ENCODE measurements around the gene SERPINB6. TPM values are rescaled to one million over a fixed set of nuclear protein-coding genes. Genes with fewer than 3 reads are reported as not detected.

SERPINB6 gene
- total and polyA plus RNA-seq, 9 of the 15 experiments (the other 6 are each of a cell fraction or from before 2014, with no cell fraction given) = 86.6 to 211 (median 143) TPM

DNA sequence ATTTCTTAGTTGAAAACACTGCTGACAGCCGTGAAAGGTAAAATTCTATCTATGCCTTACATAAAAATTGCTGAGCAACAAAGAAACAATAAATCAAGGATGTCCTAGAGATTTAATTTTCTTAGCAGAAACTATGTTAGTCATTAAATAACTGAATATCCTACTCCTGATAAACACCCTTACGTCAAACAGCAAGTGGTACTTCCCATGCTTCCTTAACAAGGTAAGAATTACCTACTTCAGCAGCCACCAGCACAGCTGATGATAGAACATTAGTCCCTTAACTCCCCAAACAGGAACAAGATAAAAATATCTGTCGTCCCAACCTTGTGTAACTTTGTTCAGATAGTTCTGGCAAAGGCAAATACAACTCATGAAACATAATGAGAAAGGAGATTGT is 8.7 kb downstream of the SERPINB6 start (continued):
- TF ChIP-seq, protein P1, sequence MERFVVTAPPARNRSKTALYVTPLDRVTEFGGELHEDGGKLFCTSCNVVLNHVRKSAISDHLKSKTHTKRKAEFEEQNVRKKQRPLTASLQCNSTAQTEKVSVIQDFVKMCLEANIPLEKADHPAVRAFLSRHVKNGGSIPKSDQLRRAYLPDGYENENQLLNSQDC (CRISPR knock-in tag; IDR thresholded peaks at IDR 0.05) = no peak
- TF ChIP-seq SMC3 (conservative IDR thresholded peaks at IDR 0.05; ENCODE audit: insufficient read depth, low read depth, low read length) (no peak), TARDBP (IDR thresholded peaks at IDR 0.05) (no peak), FOXJ2 (tag; IDR thresholded peaks at IDR 0.05) (no peak), RB1 (IDR thresholded peaks at IDR 0.05; ENCODE audit: low read depth) (no peak), ZBTB17 (CRISPR knock-in tag; IDR thresholded peaks at IDR 0.05) (no peak), KLF6 (CRISPR knock-in tag; IDR thresholded peaks at IDR 0.05; ENCODE audit: borderline replicate concordance) (no peak)
- TF ChIP-seq, protein P2, sequence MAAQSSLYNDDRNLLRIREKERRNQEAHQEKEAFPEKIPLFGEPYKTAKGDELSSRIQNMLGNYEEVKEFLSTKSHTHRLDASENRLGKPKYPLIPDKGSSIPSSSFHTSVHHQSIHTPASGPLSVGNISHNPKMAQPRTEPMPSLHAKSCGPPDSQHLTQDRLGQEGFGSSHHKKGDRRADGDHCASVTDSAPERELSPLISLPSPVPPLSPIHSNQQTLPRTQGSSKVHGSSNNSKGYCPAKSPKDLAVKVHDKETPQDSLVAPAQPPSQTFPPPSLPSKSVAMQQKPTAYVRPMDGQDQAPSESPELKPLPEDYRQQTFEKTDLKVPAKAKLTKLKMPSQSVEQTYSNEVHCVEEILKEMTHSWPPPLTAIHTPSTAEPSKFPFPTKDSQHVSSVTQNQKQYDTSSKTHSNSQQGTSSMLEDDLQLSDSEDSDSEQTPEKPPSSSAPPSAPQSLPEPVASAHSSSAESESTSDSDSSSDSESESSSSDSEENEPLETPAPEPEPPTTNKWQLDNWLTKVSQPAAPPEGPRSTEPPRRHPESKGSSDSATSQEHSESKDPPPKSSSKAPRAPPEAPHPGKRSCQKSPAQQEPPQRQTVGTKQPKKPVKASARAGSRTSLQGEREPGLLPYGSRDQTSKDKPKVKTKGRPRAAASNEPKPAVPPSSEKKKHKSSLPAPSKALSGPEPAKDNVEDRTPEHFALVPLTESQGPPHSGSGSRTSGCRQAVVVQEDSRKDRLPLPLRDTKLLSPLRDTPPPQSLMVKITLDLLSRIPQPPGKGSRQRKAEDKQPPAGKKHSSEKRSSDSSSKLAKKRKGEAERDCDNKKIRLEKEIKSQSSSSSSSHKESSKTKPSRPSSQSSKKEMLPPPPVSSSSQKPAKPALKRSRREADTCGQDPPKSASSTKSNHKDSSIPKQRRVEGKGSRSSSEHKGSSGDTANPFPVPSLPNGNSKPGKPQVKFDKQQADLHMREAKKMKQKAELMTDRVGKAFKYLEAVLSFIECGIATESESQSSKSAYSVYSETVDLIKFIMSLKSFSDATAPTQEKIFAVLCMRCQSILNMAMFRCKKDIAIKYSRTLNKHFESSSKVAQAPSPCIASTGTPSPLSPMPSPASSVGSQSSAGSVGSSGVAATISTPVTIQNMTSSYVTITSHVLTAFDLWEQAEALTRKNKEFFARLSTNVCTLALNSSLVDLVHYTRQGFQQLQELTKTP (IDR thresholded peaks at IDR 0.05; ENCODE audit: low read depth in 1 of 2, partially characterized antibody in 2 of 2) = no peak
- TF ChIP-seq, protein P3, sequence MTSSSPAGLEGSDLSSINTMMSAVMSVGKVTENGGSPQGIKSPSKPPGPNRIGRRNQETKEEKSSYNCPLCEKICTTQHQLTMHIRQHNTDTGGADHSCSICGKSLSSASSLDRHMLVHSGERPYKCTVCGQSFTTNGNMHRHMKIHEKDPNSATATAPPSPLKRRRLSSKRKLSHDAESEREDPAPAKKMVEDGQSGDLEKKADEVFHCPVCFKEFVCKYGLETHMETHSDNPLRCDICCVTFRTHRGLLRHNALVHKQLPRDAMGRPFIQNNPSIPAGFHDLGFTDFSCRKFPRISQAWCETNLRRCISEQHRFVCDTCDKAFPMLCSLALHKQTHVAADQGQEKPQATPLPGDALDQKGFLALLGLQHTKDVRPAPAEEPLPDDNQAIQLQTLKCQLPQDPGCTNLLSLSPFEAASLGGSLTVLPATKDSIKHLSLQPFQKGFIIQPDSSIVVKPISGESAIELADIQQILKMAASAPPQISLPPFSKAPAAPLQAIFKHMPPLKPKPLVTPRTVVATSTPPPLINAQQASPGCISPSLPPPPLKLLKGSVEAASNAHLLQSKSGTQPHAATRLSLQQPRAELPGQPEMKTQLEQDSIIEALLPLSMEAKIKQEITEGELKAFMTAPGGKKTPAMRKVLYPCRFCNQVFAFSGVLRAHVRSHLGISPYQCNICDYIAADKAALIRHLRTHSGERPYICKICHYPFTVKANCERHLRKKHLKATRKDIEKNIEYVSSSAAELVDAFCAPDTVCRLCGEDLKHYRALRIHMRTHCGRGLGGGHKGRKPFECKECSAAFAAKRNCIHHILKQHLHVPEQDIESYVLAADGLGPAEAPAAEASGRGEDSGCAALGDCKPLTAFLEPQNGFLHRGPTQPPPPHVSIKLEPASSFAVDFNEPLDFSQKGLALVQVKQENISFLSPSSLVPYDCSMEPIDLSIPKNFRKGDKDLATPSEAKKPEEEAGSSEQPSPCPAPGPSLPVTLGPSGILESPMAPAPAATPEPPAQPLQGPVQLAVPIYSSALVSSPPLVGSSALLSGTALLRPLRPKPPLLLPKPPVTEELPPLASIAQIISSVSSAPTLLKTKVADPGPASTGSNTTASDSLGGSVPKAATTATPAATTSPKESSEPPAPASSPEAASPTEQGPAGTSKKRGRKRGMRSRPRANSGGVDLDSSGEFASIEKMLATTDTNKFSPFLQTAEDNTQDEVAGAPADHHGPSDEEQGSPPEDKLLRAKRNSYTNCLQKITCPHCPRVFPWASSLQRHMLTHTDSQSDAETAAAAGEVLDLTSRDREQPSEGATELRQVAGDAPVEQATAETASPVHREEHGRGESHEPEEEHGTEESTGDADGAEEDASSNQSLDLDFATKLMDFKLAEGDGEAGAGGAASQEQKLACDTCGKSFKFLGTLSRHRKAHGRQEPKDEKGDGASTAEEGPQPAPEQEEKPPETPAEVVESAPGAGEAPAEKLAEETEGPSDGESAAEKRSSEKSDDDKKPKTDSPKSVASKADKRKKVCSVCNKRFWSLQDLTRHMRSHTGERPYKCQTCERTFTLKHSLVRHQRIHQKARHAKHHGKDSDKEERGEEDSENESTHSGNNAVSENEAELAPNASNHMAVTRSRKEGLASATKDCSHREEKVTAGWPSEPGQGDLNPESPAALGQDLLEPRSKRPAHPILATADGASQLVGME (CRISPR knock-in tag; IDR thresholded peaks at IDR 0.05) = no peak
- TF ChIP-seq, protein P4, sequence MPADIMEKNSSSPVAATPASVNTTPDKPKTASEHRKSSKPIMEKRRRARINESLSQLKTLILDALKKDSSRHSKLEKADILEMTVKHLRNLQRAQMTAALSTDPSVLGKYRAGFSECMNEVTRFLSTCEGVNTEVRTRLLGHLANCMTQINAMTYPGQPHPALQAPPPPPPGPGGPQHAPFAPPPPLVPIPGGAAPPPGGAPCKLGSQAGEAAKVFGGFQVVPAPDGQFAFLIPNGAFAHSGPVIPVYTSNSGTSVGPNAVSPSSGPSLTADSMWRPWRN (IDR thresholded peaks at IDR 0.05; ENCODE audit: low read depth) = no peak

Data from K562 (cell line).